Hepatocyte (in vitro differentiated cells): ENCODE data around the gene NKAP. TPM values are rescaled to one million over a fixed set of nuclear protein-coding genes. Genes with fewer than 3 reads are reported as not detected.
A peak's percentile ranks its signal among the peaks of the same experiment; 100 is the strongest.

Experiments
- DNase-seq: peaks from one replicate; pipeline ENCODE4 v3.0.0-alpha.2; 2016; ENCODE audit warnings: low spot score
- H2AFZ ChIP-seq: fragments of 200-600 bp; sonication (generic); 2 replicates; pipeline ENCODE4 v1.6.0; 2016; ENCODE audit warnings: antibody characterized with exemption, mild to moderate bottlenecking
- H3K27ac ChIP-seq: fragments of 200-600 bp; sonication (generic); 2 replicates; pipeline ENCODE4 v1.5.1; 2016; ENCODE audit warnings: mild to moderate bottlenecking
- H3K27me3 ChIP-seq: fragments of 200-600 bp; sonication (generic); 2 replicates; pipeline ENCODE4 v1.6.1; 2016
- H3K36me3 ChIP-seq: fragments of 200-600 bp; sonication (generic); replicated peaks from 2 replicates; pipeline ENCODE4 v1.5.1; 2016; ENCODE audit warnings: low read depth; ENCODE audit not compliant: insufficient read depth
- H3K4me1 ChIP-seq: fragments of 200-600 bp; sonication (generic); 2 replicates; pipeline ENCODE4 v1.5.1; 2016; ENCODE audit warnings: mild to moderate bottlenecking, moderate library complexity; ENCODE audit not compliant: insufficient read depth
- H3K4me2 ChIP-seq: fragments of 200-600 bp; sonication (generic); 2 replicates; pipeline ENCODE4 v1.6.0; 2016
- H3K4me3 ChIP-seq: fragments of 200-600 bp; sonication (generic); 2 replicates; pipeline ENCODE4 v1.5.1; 2016; ENCODE audit warnings: mild to moderate bottlenecking
- H3K79me2 ChIP-seq: fragments of 200-600 bp; sonication (generic); 2 replicates; pipeline ENCODE4 v1.6.0; 2017; ENCODE audit warnings: mild to moderate bottlenecking
- H3K9me2 ChIP-seq: fragments of 200-600 bp; sonication (generic); replicated peaks from 2 replicates; pipeline ENCODE4 v1.6.0; 2017; ENCODE audit warnings: mild to moderate bottlenecking; ENCODE audit not compliant: insufficient read depth
- H3K9me3 ChIP-seq: fragments of 200-600 bp; sonication (generic); 2 replicates; pipeline ENCODE4 v1.5.1; 2016; ENCODE audit warnings: low read depth, mild to moderate bottlenecking
- H4K20me1 ChIP-seq: fragments of 200-600 bp; sonication (generic); 2 replicates; pipeline ENCODE4 v1.6.0; 2016; ENCODE audit warnings: mild to moderate bottlenecking; ENCODE audit not compliant: insufficient read depth, poor library complexity, severe bottlenecking
- CTCF ChIP-seq: fragments of 200-600 bp; sonication (generic); IDR thresholded peaks from 2 replicates; pipeline ENCODE4 v1.5.1; 2016; ENCODE audit warnings: antibody characterized with exemption, mild to moderate bottlenecking; ENCODE audit not compliant: poor library complexity
- EZH2 ChIP-seq: fragments of 200-600 bp; sonication (generic); IDR thresholded peaks from 2 replicates; pipeline ENCODE4 v1.6.1; 2016; ENCODE audit warnings: antibody characterized with exemption, mild to moderate bottlenecking, borderline replicate concordance
- EZH2phosphoT487 ChIP-seq: fragments of 200-600 bp; sonication (generic); IDR thresholded peaks from one replicate; pipeline ENCODE4 v1.6.1; 2018; ENCODE audit warnings: antibody characterized with exemption, mild to moderate bottlenecking, low read depth, moderate library complexity; ENCODE audit not compliant: unreplicated experiment, severe bottlenecking
- WGBS: methylation state at CpG from one replicate; pipeline ENCODE4 v1.1.6; 2016; ENCODE audit warnings: low lambda C conversion rate; ENCODE audit errors: missing lambda C conversion rate; 5-methylcytosine and 5-hydroxymethylcytosine counted together
- polyA plus RNA-seq: library from polyadenylated mRNA; unstranded; fragments of >200 nt; fragmentation: Nextera tagmentation; extraction: Ambion mirVana; gene quantifications from 2 replicates; pipeline ENCODE4 v1.2.1, GENCODE V29; 2016
- total RNA-seq: library from RNA; depleted of rRNA; stranded (reverse); fragments of >200 nt; gene quantifications from 2 replicates; pipeline ENCODE4 v1.2.3, GENCODE V29; 2014

Gene NKAP
- total and polyA plus RNA-seq, 2 experiments from 2014 or later: 4.3 to 7.1 TPM

GRCh38 chrX:119880076-119880475, 63.5 kb downstream of the NKAP start:
- no peak for DNase-seq
- Histone ChIP-seq H2AFZ (no peak overlapping the region), H3K4me1 (no peaks in the 10 kb centered on the region), H3K9me3 (no peaks in the 10 kb centered on the region), H3K79me2 (no peaks in the 10 kb centered on the region), H3K4me2 (no peak overlapping the region), H3K4me3 (no peak overlapping the region), H3K9me2 (no peaks in the 10 kb centered on the region), H4K20me1 (no peaks in the 10 kb centered on the region), H3K27me3 (no peaks in the 10 kb centered on the region), H3K27ac (no peak overlapping the region), H3K36me3 (no peaks in the 10 kb centered on the region)
- WGBS: 79% methylated on average over 5 of the region's 5 CpGs
- TF ChIP-seq CTCF (no peak), EZH2 (no peak), EZH2phosphoT487 (no peak)

- Histone ChIP-seq H2AFZ (no peak overlapping the region), H3K4me2 (no peak overlapping the region), H3K27me3 (no peaks in the 10 kb centered on the region), H3K27ac (no peak overlapping the region), H3K79me2 (peaks cover 3% of the 10 kb centered on the region), H3K4me1 (no peaks in the 10 kb centered on the region), H3K9me2 (no peaks in the 10 kb centered on the region), H3K4me3 (no peak overlapping the region), H3K9me3 (no peaks in the 10 kb centered on the region), H3K36me3 (no peaks in the 10 kb centered on the region), H4K20me1 (no peaks in the 10 kb centered on the region)
- DNase-seq: no peak
- WGBS: 88% methylated on average over 2 of the region's 2 CpGs
- TF ChIP-seq CTCF (no peak), EZH2phosphoT487 (no peak), EZH2 (no peak)
Observed at GRCh38 chrX:119878740-119879139, 64.8 kb downstream of the NKAP start.

GRCh38 chrX:119871599-119872395, 71.8 kb downstream of the NKAP start, which contains the start of the genes NDUFA1 and RNF113A:
TSS of gene NDUFA1 (plus strand) at chrX:119871832. CDS start at chrX:119871912, 80 bp downstream.
TSS of gene RNF113A (minus strand) at chrX:119871733. CDS start at chrX:119871613, 120 bp downstream.
- peak; percentile 91 for DNase-seq
- no peaks in the 10 kb centered on the region for H3K9me2 ChIP-seq
- TF ChIP-seq EZH2phosphoT487: no peak
- TF ChIP-seq CTCF: no peak
- no peak for TF ChIP-seq EZH2

More at GRCh38 chrX:119871599-119872395, 71.8 kb downstream of the NKAP start, which contains the start of the genes NDUFA1 and RNF113A:
- Histone ChIP-seq H3K36me3 (no peaks in the 10 kb centered on the region), H4K20me1 (no peaks in the 10 kb centered on the region), H3K9me3 (no peaks in the 10 kb centered on the region), H3K79me2 (peaks cover 34% of the 10 kb centered on the region), H3K4me1 (peaks cover 5% of the 10 kb centered on the region), H3K4me3 (peak within 1 kb of the TSS; percentile 63), H2AFZ (peak within 1 kb of the TSS; percentile 54), H3K27ac (peak within 1 kb of the TSS; percentile 97), H3K27me3 (no peaks in the 10 kb centered on the region), H3K4me2 (peak within 1 kb of the TSS; percentile 73)
- 40% methylated on average over 60 of the region's 62 CpGs for WGBS
